NCI-H146 (cell line): Measurements from ENCODE around the gene SPOCK3.

Experiments
- DNase-seq: peaks from one replicate; lab custom pipeline; 2025; lab: John Stamatoyannopoulos, UW

The SPOCK3 gene

DNA sequence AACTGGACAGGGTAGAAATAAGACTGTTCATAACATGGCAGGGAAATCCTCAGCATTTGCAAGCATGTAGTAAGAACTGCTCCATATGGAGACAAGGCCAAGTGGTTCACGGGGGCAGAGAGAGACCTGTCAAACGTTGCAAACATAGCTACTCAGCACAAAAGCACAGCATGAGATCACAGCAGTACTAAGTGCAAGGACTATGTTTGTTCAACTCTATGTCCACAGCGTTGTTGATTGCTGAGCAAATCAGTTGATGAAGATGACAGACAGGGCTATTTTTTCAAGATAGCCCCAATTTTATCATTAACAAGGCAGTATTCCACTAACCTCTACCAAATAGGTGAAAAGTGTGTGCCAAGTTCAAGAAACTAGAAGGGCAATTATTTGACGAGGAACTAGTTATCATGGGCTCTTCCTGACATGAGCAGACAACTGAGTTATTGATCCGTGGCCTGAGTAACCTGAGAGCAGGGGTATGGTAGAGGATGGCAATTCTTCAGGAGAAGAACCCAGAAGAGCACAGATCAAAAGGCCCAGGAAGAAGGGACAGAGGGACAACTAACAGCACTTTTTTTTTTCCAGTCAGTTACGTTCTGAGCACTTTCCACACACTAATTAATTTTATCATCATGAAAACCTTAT is 57.4 kb downstream of the SPOCK3 start:
- DNase-seq, result peak; percentile 63

DNA sequence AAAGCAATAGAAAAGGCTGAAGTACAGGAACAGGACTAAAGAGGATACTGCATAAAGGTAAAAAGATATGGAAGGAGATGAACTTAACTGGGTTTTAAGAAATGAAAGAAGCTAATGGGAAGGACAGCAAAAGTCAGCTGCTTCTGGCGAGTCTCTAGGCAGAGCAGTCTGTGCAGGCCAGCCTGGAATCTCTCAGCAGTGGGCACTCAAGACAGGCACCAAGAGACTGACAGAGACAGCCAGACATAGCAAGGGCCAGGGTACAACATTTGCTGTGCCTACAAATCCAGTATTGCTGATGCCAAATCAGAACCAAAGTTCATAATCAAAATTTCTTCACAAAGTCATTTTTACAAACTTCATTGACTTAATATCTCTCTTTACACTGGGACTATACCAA is 62.4 kb downstream of the SPOCK3 start:
- DNase-seq, result no peak

DNA sequence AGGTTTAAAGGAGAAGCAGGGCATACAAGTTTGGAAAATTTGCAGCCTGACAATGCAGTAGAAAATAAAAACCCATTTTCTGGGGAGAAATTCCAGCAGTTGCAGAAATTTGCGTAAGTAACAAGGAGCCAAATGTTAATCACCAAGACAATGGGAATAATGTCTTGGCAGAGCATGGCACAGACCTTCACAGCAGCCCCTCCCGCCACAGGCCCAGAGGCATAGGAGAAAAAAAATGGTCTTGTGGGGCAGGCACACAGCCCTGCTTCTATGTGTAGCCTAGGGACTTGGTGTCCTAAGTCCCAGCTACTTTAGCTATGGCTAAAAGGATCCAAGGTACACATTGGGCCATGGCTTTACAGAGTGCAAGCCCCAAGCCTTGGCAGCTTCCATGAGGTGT is 65.7 kb downstream of the SPOCK3 start:
- no peak for DNase-seq

DNA sequence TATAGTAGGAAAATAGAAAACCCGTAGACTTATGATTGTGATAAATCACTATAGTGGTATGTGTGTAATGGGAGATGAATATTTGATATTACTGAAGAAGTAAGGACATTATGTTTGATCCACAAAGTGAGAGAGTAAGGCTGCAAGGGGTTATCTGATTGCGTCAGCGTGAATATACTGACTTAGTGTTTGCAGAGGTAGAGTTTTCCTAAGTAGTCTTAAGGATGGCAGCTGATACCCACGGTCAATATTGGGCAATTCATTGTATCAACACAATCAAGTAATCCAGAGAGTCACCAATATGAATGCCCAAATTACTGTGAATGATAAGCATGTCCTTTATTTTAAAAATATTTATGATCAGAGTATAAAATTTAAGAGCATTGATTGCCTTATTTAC is 83.7 kb downstream of the SPOCK3 start:
- no peak for DNase-seq

DNA sequence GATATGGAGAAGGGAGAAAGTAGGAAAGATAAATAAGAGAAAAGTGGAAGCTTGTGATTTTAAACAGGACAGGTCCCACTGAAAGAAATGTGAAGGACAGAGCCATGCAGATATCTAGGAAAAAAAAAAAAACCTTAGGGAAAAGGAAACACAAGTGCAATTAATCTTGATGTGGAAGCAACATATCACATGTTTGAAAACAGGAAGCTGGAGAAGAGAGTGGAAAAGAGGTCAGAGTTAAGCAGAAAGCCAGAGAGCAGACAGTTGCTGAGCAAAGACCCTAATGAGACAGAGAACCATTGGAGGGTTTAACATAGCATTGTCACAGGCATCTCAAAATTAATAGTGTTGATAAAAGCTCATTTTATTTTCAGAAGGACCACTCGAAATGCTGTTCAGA is 89.7 kb downstream of the SPOCK3 start:
- DNase-seq, result no peak

DNA sequence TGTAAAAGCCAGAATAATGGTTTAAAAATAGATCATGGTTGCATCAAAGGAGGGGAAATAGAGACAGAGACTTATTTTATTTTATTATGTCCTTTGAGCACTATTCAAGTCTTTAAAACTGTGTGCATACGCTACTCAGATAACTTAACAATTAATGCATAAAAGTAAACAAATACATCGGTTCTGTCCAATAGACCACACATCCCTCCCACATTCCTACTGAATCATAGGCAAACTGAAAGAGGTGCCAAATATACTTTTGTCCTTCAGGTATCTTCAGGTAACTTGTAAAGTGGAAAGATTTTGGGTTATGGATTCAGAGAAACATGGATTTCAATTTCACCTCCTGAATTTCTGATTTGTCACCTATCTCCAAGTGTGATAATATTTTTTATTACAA is 91.3 kb downstream of the SPOCK3 start:
- no peak for DNase-seq

DNA sequence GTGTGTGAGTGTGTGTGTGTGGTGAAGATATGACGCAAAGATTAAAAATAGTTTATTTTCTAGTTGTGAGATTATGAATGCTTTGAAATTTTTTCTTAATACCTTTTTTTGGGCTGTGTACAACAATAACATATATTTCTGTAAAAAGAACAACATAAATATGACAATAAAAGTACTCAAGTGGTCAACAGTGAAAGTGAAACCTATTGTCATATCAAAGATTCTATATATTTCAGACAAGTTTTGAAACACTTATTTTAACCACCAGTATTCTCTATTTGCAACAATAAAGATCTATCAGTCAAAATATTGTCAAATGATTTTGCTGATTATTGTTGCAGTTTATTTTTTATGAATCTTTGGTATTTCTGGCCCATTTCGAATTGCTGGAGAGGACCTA is 98.0 kb downstream of the SPOCK3 start:
- no peak for DNase-seq

DNA sequence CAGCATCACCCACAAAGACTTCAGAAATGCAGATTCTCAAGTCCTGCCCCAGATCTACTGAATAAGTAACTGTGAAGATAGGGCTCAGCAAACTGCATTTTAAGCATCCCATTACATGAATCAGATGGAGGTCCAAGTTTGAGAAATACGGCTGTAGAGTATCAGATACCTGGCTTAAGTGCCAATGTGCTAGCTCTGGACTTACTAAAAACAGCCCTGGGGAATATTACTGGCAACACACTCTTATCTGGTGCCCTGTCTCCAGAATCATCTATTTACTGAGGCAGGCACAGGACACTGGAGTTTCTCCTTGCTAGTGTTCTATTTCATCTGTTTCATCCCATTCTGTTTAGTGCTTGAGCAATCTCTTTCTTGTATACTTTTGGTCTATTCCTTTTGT is 105.1 kb downstream of the SPOCK3 start:
- no peak for DNase-seq

DNA sequence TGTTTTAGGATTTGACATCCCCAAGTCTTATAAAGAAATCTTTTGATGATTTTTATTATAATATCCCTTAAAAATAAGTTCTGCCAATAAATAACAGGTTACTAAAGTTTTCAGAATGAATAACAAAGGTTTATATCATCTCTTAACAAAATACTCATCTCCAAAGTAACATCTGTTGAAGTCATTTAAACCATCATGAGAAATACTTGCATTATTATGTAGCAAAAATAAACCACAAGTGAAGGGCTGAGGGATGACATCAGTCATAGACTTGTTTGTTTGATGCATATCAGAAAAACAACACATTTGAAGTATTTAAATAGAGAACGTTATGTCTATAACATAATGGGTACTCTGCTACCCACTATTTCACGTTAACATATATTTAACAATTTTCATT is 114.9 kb downstream of the SPOCK3 start:
- no peak for DNase-seq

DNA sequence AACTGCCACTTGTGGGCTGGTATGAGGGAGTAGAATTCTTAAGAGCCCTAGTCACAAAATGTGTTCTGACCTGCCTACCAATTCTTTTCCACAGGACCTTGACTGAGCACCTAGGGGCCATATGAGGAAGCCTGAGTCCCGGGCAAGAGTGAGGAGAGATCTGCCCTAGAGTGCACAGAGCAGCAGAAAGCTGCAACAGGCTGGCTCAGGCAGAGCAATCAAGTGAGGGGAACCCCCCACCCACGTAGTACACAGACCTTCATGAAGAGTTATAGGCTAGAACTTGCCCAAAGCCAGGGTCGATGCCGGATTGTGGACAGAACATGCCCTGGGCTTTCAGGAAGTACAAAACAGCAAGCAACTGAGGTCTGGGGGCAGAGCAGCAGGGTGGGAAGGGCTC is 117.0 kb downstream of the SPOCK3 start:
- DNase-seq, result no peak

DNA sequence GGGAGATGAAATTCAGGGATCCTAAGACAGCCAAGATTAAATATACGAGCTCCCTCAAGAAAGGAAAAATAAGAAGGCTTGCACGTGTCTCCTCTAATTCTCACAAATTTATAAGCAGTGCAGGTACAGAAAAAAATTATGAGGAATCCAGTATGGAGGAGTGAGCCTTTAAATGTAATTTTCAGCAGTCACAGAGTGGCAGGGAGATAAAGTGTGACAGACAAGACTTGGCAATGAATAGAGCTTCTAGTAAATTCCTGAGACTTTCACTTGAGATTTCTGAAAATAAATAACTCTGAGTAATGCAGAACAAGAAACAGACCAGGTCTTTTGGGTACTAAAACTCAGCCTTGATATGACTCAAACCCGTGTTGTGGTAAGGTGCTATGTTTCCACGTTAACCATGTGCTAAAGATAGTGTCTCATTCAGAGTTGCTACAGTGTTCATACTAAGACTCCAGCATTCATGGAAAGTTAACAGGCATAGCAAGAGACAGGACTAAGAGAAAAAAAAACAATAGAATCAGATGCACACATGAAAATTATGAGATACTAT is 119.8 kb downstream of the SPOCK3 start:
- DNase-seq, result no peak

DNA sequence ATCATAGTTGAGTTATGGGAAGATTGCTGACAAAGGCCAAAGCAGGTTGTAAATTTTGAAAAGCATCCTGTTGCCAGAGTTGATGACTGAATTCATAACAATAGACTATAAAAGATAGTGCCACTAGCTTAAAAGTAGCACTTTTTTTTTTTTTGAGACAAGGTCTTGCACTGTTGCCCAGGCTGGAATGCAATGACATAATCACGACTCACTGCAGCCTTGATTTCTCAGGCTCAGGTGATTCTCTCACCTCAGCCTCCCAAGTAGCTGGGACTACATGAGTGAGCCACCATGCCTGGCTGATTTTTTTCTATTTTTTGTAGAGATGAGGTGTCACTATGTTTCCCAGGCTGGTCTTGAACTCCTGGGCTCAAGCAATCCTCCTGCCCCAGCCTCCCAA is 122.7 kb downstream of the SPOCK3 start:
- no peak for DNase-seq

DNA sequence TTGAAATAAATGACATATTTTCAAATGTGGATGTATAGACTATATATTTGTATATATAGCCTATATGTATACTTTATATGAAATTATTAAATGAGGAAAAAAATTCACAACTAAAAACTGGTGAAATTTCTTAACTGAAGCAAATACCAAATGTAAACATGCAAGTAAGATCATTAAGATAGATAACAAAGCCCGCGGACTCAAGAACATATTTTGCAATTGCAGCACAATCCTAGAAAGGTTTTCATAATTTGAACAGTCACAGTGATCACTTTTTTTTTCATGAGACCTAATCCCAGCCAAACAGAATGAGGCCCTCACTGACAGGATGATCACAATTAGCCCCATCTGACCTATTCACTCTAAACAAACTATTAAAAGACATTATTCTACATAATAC is 123.2 kb downstream of the SPOCK3 start:
- DNase-seq, result no peak

DNA sequence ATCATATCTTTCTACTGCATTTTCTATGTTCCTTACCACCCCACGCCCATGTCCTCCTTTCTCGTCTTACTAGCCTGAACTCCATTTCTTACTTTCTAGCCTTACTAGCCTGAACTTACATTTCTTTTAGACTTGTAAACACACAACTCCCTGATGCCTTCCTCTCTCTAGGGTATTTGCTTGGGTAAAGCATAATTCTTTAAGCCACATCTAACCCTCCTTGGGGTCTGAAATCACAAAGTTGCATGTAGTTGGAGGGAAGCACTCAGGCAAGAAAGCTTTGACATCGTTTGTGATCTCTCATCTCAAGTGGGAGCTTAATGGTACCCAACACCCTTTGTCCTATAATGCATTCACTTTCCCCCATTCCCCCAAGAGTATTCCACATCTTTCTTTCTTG is 124.4 kb downstream of the SPOCK3 start:
- DNase-seq, result no peak

DNA sequence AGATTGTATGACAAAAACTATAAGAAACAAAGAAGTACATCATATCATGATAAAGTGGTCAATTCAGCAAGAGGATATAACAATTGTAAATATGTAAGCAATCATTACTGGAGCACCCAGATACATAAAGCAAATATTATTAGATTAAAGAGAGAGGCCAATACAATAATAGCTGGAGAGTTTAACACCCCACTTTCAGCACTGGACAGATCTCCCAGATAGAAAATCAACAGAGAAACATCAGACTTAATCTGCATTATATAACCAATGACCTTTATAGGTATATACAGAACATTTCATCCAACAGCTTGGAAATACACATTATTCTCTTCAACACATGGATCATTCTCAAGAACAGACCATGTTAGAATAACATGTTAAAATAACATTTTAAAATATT is 128.4 kb downstream of the SPOCK3 start:
- no peak for DNase-seq

DNA sequence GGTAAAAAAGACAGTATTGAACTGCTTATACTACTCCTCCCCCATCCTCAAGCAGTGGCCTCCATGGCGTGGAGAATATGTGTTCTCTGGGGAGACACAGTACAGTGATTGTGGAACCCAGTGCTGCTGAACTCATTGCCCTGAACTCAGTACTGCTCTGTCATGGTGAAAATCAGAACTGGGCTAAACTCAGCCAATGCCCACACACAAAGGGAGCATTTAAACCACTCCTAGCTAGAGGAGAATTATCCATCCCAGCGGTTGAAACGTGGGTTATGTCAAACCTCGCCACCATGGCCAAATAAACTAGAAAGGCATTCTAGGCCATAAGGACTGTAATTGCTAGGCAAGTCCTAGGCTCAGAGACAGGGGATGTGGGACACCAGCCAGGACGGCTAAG is 131.8 kb downstream of the SPOCK3 start:
- no peak for DNase-seq

DNA sequence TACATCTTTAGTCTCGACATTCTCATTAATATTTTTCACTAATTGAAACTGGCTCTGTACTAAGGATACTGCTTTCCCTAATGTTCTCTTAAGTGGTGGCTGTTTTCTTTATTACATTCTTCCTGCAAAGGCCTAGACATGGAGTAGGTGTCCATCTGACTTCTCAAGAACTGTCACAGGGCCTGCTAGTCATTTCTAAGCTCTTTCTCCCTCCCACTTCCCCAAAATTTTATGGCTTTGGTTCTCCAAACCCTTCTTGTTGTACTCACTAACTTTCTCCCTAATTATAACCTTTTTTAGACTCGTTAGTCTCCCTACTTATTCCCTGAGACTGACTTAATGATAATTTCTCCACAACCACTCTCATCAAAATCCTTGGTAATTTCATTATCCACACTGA is 133.3 kb downstream of the SPOCK3 start:
- no peak for DNase-seq

DNA sequence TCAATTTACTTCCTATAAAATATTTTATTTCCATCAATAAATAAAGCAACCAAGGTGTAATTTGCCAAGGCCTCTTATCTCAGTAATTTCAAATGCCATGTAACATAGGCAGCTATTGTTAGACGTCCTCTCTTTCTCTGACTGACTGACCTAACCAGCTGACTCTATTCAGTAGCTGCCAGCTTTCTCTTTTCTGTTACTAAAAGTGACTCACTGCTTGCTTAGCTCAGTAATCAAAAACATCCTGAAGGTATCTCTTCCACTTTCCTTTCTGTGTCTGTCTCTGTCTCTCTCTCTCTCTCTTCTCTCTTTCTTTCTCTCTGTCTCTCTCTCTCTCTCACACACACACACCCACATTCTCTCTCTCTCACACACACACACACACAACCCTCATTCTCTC is 134.2 kb downstream of the SPOCK3 start:
- DNase-seq, result no peak

DNA sequence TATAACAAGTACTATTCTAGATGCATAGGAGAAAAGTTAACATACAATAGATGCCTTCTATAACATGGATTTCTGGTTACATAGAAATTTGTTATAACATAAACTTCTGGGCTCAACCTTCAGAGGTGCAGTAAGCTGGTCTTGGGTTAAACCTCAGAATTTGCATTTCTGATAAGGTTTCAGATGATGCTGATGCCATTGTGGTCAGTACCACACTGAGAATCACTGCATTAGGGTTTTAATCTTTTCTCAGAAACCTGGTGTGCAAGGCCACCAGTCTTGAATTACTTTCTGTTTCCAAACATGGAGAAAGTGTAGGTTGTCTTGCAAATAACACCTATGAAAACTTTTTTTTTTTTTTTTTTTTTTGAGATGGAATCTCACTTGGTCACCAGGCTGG is 146.2 kb downstream of the SPOCK3 start:
- DNase-seq, result no peak

DNA sequence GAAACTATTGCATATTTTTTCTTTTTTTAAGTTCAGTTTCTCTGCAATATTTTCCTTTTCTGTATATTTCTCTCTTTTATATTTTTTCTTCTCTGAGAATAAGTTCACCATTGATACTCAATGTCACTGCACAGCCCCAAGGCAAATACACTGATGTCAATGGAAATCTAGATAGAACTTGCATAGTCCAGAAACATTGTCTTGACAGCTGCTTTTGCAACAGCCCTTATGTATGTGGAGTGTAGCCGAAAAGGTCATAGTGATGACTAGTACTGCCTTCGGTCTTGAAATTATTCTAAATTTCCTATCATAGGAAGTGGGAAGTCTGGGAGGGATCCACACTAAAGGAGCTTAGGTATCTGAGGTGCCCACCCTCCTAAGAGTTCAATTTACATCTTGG is 150.0 kb downstream of the SPOCK3 start:
- no peak for DNase-seq

DNA sequence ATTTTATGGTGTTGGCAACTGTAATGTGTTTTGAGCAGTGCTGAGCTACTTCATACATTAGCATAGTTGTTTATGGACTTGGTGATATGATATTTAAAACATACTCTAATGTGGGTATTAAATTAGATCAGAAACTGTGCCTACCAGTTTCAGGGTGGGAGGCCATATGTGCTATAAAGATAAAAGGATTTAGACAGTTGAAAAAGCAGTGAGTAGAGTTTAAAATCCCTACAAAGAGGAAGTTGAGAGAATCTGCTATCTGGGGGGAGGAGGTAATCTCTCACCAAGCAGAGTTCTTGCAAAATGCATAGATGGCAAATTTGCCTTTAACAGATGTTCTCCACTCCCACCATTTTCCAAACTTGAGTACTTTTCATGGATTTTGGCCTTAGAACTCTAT is 154.5 kb downstream of the SPOCK3 start:
- no peak for DNase-seq

DNA sequence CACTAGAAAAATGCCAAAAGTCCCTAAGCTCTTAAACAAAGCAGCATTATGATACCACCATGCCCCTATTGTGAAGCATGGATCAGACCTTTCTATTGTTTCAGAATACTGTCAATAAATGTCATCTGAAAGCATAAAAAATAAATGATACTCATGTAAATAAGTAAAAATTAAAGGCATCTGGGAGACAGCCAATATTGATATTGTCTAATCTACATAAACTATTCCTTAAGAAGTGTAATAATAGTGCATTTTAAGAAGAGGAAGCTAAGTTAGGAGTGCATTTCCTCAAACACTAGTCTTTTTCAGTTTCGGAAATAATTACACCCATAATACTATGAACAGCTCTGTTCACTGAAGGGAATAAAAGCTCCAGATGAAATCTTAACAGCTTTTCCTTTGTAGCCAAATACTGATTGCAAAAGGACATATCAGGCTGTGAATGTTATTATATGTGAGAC is 181.6 kb downstream of the SPOCK3 start:
- DNase-seq, result no peak

DNA sequence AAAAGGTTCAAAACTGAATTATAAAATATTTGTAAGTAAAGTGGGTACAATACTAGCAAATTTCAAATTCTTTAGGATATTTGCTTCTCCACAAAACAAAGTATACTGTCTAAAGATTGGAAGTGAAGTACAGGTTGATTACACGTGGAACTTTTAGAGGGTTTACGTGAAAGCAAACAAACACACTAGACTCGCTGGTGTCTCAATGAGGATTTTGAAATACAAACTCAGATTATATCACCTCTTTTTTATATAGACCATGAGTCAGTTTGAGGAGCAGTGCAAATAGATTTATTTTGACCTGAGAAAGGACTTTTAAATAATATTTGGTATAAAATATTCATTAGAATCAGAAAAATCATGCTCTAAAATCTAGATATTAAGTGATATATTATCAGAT is 185.0 kb downstream of the SPOCK3 start:
- DNase-seq, result no peak

DNA sequence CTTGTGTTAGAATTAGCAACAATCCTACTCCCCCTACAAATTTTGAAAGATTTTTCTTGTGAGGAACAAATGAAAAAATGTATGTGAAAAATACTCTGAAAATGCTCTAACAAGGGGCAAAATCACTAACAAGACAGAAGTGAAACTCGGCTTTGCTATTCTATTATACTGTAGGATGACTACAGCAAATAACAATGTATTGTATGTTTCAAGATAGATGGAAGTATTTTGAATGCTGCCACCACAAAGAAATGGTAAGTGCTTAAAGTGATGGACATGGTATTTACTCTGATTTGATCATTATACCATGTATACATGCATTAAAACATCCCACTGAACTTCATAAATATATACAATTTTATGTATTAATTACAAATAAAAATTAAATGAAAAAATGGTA is 192.8 kb downstream of the SPOCK3 start:
- no peak for DNase-seq
